Stimulated activated CD4-positive, alpha-beta T cell treated with anti-CD3 and anti-CD28 coated beads, Interleukin-4, amount 100 ng/mL, for 24 hours (primary cell): ENCODE measurements around the gene ZNF785.
"Not testable (repeated sequence)": the region's sequence is repeated elsewhere in the genome, so short reads cannot be mapped to it uniquely, and the experiment has no call there.

Source experiments
- DNase-seq: peaks from one replicate; pipeline ENCODE4 v3.0.0-alpha.2; 2020

Gene ZNF785

GRCh38 chr16:30585400-30586191, at the start of gene ZNF785:
TSS of gene ZNF785 (minus strand) at chr16:30585697. CDS start at chr16:30585611, 86 bp downstream.
- peak; percentile 95 for DNase-seq

- no peak for DNase-seq
Observed at GRCh38 chr16:30633526-30633925, 48.0 kb upstream of the ZNF785 start.

- DNase-seq, result not testable (repeated sequence)
Observed at GRCh38 chr16:30632454-30632853, 47.0 kb upstream of the ZNF785 start.

- DNase-seq, result peak; percentile 92
Observed at GRCh38 chr16:30628628-30629540, 43.4 kb upstream of the ZNF785 start.

GRCh38 chr16:30626236-30626635, 40.7 kb upstream of the ZNF785 start:
- no peak for DNase-seq

- DNase-seq, result no peak
Observed at GRCh38 chr16:30623536-30624283, 38.2 kb upstream of the ZNF785 start.

GRCh38 chr16:30622455-30623032, 37.0 kb upstream of the ZNF785 start:
- DNase-seq, result no peak

- no peak for DNase-seq
Observed at GRCh38 chr16:30621765-30622164, 36.3 kb upstream of the ZNF785 start.

GRCh38 chr16:30620169-30620568, 34.7 kb upstream of the ZNF785 start:
- no peak for DNase-seq

- DNase-seq, result no peak
Observed at GRCh38 chr16:30619638-30620037, 34.1 kb upstream of the ZNF785 start.

GRCh38 chr16:30619202-30619601, 33.7 kb upstream of the ZNF785 start:
- no peak for DNase-seq

GRCh38 chr16:30615358-30616091, 30.0 kb upstream of the ZNF785 start:
- DNase-seq, result peak; percentile 76

- peak; percentile 96 for DNase-seq
Observed at GRCh38 chr16:30609926-30610839, 24.7 kb upstream of the ZNF785 start, which contains the start of gene ZNF689. TSS of gene ZNF689 (minus strand) at chr16:30610389. CDS start at chr16:30610041, 348 bp downstream.

- DNase-seq, result peak; percentile 44
Observed at GRCh38 chr16:30609002-30609925, 23.8 kb upstream of the ZNF785 start.

- DNase-seq, result no peak
Observed at GRCh38 chr16:30606004-30606403, 20.5 kb upstream of the ZNF785 start.

GRCh38 chr16:30605158-30605557, 19.7 kb upstream of the ZNF785 start:
- DNase-seq, result no peak

- DNase-seq, result no peak
Observed at GRCh38 chr16:30604316-30604947, 18.9 kb upstream of the ZNF785 start.

GRCh38 chr16:30603945-30604315, 18.4 kb upstream of the ZNF785 start:
- DNase-seq, result no peak
